ENCODE results near the gene PRKG1. TPM values are rescaled to one million over a fixed set of nuclear protein-coding genes. Genes with fewer than 3 reads are reported as not detected.

PRKG1 gene
- total and polyA plus RNA-seq, 7 donors: 4.5 to 49.0 (median 31.7) TPM

DNA sequence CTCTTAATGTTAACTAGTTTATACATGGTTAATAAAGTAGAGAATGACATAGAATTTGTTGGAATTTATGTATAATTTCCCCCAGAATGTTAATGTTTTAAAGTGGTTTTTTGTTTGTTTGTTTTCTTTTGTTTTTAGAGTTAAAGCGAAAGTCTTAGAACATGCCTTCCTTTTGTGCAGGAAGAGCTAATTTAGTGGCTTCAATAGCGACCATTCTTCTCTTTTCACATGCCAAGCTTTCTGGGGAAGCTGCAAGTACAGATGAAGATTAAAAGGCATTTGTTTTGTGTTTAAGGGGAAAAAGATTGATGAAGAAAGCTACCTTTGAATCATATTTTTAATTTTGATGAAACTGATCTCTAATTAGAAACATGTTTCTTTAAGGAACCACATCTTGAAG is 881.4 kb downstream of the PRKG1 start:
- Histone ChIP-seq H3K36me3 (ENCODE audit: insufficient read depth in 1 of 2, low read depth in 1 of 2) (no peaks in the 10 kb centered on the region), H3K27me3 (ENCODE audit: insufficient read depth in 3 of 3, low read length in 2 of 3) (no peaks in the 10 kb centered on the region), H3K4me1 (peaks cover 20% of the 10 kb centered on the region), H3K9me3 (no peaks in the 10 kb centered on the region), H3K4me3 (no peak overlapping the region), H3K27ac (no peak overlapping the region)
- no peak for DNase-seq
- TF ChIP-seq, protein P1, sequence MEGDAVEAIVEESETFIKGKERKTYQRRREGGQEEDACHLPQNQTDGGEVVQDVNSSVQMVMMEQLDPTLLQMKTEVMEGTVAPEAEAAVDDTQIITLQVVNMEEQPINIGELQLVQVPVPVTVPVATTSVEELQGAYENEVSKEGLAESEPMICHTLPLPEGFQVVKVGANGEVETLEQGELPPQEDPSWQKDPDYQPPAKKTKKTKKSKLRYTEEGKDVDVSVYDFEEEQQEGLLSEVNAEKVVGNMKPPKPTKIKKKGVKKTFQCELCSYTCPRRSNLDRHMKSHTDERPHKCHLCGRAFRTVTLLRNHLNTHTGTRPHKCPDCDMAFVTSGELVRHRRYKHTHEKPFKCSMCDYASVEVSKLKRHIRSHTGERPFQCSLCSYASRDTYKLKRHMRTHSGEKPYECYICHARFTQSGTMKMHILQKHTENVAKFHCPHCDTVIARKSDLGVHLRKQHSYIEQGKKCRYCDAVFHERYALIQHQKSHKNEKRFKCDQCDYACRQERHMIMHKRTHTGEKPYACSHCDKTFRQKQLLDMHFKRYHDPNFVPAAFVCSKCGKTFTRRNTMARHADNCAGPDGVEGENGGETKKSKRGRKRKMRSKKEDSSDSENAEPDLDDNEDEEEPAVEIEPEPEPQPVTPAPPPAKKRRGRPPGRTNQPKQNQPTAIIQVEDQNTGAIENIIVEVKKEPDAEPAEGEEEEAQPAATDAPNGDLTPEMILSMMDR (IDR thresholded peaks at IDR 0.05): no peak
- intact Hi-C loops (cut with DNase I): no loop called here
- ATAC-seq: no peak
- 70 to 87% (median 79%) methylated on average over 2 of the region's 2 CpGs for WGBS, 3 donors

GRCh38 chr10:51956822-51957221 is 882.5 kb downstream of the PRKG1 start:
- no peaks in the 10 kb centered on the region for H3K36me3 ChIP-seq (ENCODE audit: insufficient read depth in 1 of 2, low read depth in 1 of 2)
- peaks cover 10% of the 10 kb centered on the region for H3K4me1 ChIP-seq
- TF ChIP-seq, protein P1 (IDR thresholded peaks at IDR 0.05): no peak
- no peaks in the 10 kb centered on the region for H3K27me3 ChIP-seq (ENCODE audit: insufficient read depth in 3 of 3, low read length in 2 of 3)
- DNase-seq (no peak), ATAC-seq (no peak)
- intact Hi-C loops (cut with DNase I): no loop called here
- H3K4me3 ChIP-seq: no peak overlapping the region
- no peaks in the 10 kb centered on the region for H3K9me3 ChIP-seq
- no peak overlapping the region for H3K27ac ChIP-seq

- H3K36me3 ChIP-seq (ENCODE audit: insufficient read depth in 1 of 2, low read depth in 1 of 2): no peaks in the 10 kb centered on the region
- H3K4me3 ChIP-seq: no peak overlapping the region
- H3K9me3 ChIP-seq: no peaks in the 10 kb centered on the region
- ATAC-seq: peak; percentile 65 to 87 (median 76)
- intact Hi-C loops (cut with DNase I): loop anchor here (5.0 to 10.0 kb wide), 2 partner anchors 254 to 258 kb away; no protein-coding TSS in a partner anchor
- 3 to 5% (median 3%) methylated on average over 8 of the region's 8 CpGs for WGBS, 3 donors
- DNase-seq: no peak
- H3K27me3 ChIP-seq (ENCODE audit: insufficient read depth in 3 of 3, low read length in 2 of 3): no peaks in the 10 kb centered on the region
- TF ChIP-seq, protein P1 (IDR thresholded peaks at IDR 0.05): peak; percentile 57
- H3K4me1 ChIP-seq: peaks cover 4% of the 10 kb centered on the region
- H3K27ac ChIP-seq: no peak overlapping the region
These were observed 886.2 kb downstream of the PRKG1 start for GRCh38 chr10:51960494-51960895.

GRCh38 chr10:51961401-51961800 is 887.1 kb downstream of the PRKG1 start:
- no peak overlapping the region for H3K27ac ChIP-seq
- intact Hi-C loops (cut with DNase I): loop anchor here (5.0 to 10.0 kb wide), 2 partner anchors 253 to 259 kb away; no protein-coding TSS in a partner anchor
- no peaks in the 10 kb centered on the region for H3K9me3 ChIP-seq
- DNase-seq: no peak
- no peaks in the 10 kb centered on the region for H3K36me3 ChIP-seq (ENCODE audit: insufficient read depth in 1 of 2, low read depth in 1 of 2)
- H3K4me3 ChIP-seq: no peak overlapping the region
- ATAC-seq: no peak
- 87 to 94% (median 88%) methylated on average over 3 of the region's 3 CpGs for WGBS, 3 donors
- H3K4me1 ChIP-seq: peaks cover 4% of the 10 kb centered on the region
- TF ChIP-seq, protein P1 (IDR thresholded peaks at IDR 0.05): no peak
- no peaks in the 10 kb centered on the region for H3K27me3 ChIP-seq (ENCODE audit: insufficient read depth in 3 of 3, low read length in 2 of 3)

DNA sequence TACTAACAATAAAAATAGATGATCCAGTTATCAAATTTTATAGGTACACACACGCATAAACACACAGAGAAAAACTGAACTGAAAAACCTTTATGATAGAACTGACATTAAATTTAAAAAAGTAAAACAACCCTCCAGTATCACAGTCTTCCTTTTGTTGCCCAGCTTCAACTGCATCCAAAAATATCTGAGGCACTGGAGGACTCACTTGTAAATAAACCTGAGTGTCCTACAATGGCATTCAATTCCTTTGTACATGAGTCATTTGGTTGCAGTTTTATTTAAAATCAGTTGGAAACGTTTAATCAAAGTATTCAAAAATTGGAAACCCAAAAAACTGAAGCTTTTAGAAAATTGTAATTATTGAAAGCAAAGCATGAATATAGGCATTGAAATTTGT is 890.3 kb downstream of the PRKG1 start:
- Histone ChIP-seq H3K4me3 (no peak overlapping the region), H3K9me3 (no peaks in the 10 kb centered on the region), H3K27me3 (ENCODE audit: insufficient read depth in 3 of 3, low read length in 2 of 3) (no peaks in the 10 kb centered on the region), H3K27ac (no peak overlapping the region), H3K4me1 (peaks cover 4% of the 10 kb centered on the region), H3K36me3 (ENCODE audit: insufficient read depth in 1 of 2, low read depth in 1 of 2) (no peaks in the 10 kb centered on the region)
- TF ChIP-seq, protein P1 (IDR thresholded peaks at IDR 0.05): no peak
- ATAC-seq (peak in 3 of 4 donors; percentile 57 to 65 (median 63)), DNase-seq (no peak)
- intact Hi-C loops (cut with DNase I): loop anchor here (5.0 to 10.0 kb wide), 2 partner anchors 250 to 262 kb away; no protein-coding TSS in a partner anchor
- 46 to 55% (median 50%) methylated on average over 2 of the region's 2 CpGs for WGBS, 3 donors
